Trophoblast cell (in vitro differentiated cells and primary cell): Measurements from ENCODE around the gene SLC35F3.
"Not testable (repeated sequence)": the region's sequence is repeated elsewhere in the genome, so short reads cannot be mapped to it uniquely, and the experiment has no call there.

ENCODE experiments used
- DNase-seq, 2 donors: peaks; one replicate each; pipeline ENCODE4 v3.0.0-alpha.2; 2016
- H2AFZ ChIP-seq: 2 replicates; pipeline ENCODE4 v1.6.1; 2013; ENCODE audit warnings: low read length, moderate library complexity, mild to moderate bottlenecking; ENCODE audit not compliant: insufficient read depth, poor library complexity
- H2AK5ac ChIP-seq: 2 replicates; pipeline ENCODE4 v1.6.1; 2013; ENCODE audit warnings: mild to moderate bottlenecking, low read length
- H2BK120ac ChIP-seq: 2 replicates; pipeline ENCODE4 v1.6.1; 2013; ENCODE audit warnings: low read length, mild to moderate bottlenecking, moderate library complexity; ENCODE audit not compliant: insufficient read depth, poor library complexity
- H2BK12ac ChIP-seq: 2 replicates; pipeline ENCODE4 v1.6.1; 2013; ENCODE audit warnings: mild to moderate bottlenecking, low read length, moderate library complexity
- H2BK5ac ChIP-seq: 2 replicates; pipeline ENCODE4 v1.6.1; 2013; ENCODE audit warnings: low read length, low read depth, moderate library complexity, mild to moderate bottlenecking; ENCODE audit not compliant: poor library complexity
- H3K14ac ChIP-seq: 2 replicates; pipeline ENCODE4 v1.6.1; 2013; ENCODE audit warnings: mild to moderate bottlenecking, low read length
- H3K18ac ChIP-seq: 2 replicates; pipeline ENCODE4 v1.6.1; 2013; ENCODE audit warnings: mild to moderate bottlenecking, low read length
- H3K23ac ChIP-seq: 2 replicates; pipeline ENCODE4 v1.6.1; 2013; ENCODE audit warnings: low read length
- H3K27ac ChIP-seq: 2 replicates; pipeline ENCODE4 v1.5.1; 2013; ENCODE audit warnings: low read depth, mild to moderate bottlenecking, inconsistent platforms, low read length, moderate library complexity
- H3K27me3 ChIP-seq: 2 replicates; pipeline ENCODE4 v1.6.1; 2013; ENCODE audit warnings: inconsistent platforms, mild to moderate bottlenecking, low read length, moderate library complexity; ENCODE audit not compliant: insufficient read depth
- H3K36me3 ChIP-seq, 2 experiments: 1 replicate in 1 of 2; 2 replicates in 1 of 2; pipeline ENCODE4 v1.6.1; 2013; ENCODE audit warnings: low read length in 2 of 2, mild to moderate bottlenecking in 2 of 2, moderate library complexity in 1 of 2; ENCODE audit not compliant: insufficient read depth in 2 of 2, control insufficient read depth in 1 of 2
- H3K4ac ChIP-seq: 2 replicates; pipeline ENCODE4 v1.6.1; 2013; ENCODE audit warnings: low read depth, mild to moderate bottlenecking, low read length, moderate library complexity
- H3K4me1 ChIP-seq, 2 experiments: 1 replicate in 1 of 2; 2 replicates in 1 of 2; pipeline ENCODE4 v1.6.1; 2013; ENCODE audit warnings: low read length in 2 of 2, mild to moderate bottlenecking in 2 of 2, moderate library complexity in 1 of 2; ENCODE audit not compliant: insufficient read depth in 2 of 2, control insufficient read depth in 1 of 2
- H3K4me2 ChIP-seq: 2 replicates; pipeline ENCODE4 v1.6.1; 2013; ENCODE audit warnings: inconsistent platforms, mild to moderate bottlenecking, low read length, moderate library complexity
- H3K4me3 ChIP-seq: 2 replicates; pipeline ENCODE4 v1.5.1; 2013; ENCODE audit warnings: mild to moderate bottlenecking, low read depth, low read length, inconsistent platforms
- H3K79me1 ChIP-seq: one replicate; pipeline ENCODE4 v1.6.1; 2013; ENCODE audit warnings: low read length
- H3K79me2 ChIP-seq: 2 replicates; pipeline ENCODE4 v1.6.1; 2013; ENCODE audit warnings: low read length, mild to moderate bottlenecking; ENCODE audit not compliant: control insufficient read depth, insufficient read depth, poor library complexity
- H3K9ac ChIP-seq: 2 replicates; pipeline ENCODE4 v1.6.1; 2013; ENCODE audit warnings: mild to moderate bottlenecking, low read length
- H3K9me3 ChIP-seq: 2 replicates; pipeline ENCODE4 v1.6.1; 2013; ENCODE audit warnings: low read depth, mild to moderate bottlenecking, control low read depth, inconsistent platforms, low read length; ENCODE audit not compliant: insufficient read depth
- H4K12ac ChIP-seq: 2 replicates; pipeline ENCODE4 v1.6.1; 2013; ENCODE audit warnings: low read depth, mild to moderate bottlenecking, low read length, moderate library complexity
- H4K8ac ChIP-seq: 2 replicates; pipeline ENCODE4 v1.6.1; 2013; ENCODE audit warnings: low read depth, mild to moderate bottlenecking, low read length, moderate library complexity
- H4K91ac ChIP-seq: one replicate; pipeline ENCODE4 v1.6.1; 2013; ENCODE audit warnings: low read depth, mild to moderate bottlenecking, low read length, moderate library complexity
- WGBS: extraction: QIAGEN DNeasy Blood & Tissue Kit; methylation state at CpG from one replicate; pipeline ENCODE4 v1.1.7; 2013; ENCODE audit warnings: missing lambda C conversion rate; ENCODE audit not compliant: insufficient read length, insufficient coverage; ENCODE audit errors: extremely low coverage; 5-methylcytosine and 5-hydroxymethylcytosine counted together

The SLC35F3 gene

GRCh38 chr1:234355782-234356510, 451.5 kb downstream of the SLC35F3 start:
- H2BK12ac ChIP-seq = no peak overlapping the region
- no peak overlapping the region for H4K91ac ChIP-seq
- no peak for DNase-seq
- H4K8ac ChIP-seq = no peak overlapping the region
- H3K4ac ChIP-seq = no peak overlapping the region
- H2BK120ac ChIP-seq = no peak overlapping the region
- H3K36me3 ChIP-seq = no peaks in the 10 kb centered on the region
- no peaks in the 10 kb centered on the region for H3K4me1 ChIP-seq
- no peak overlapping the region for H4K12ac ChIP-seq
- H3K4me2 ChIP-seq = no peak overlapping the region
- H3K27me3 ChIP-seq = no peaks in the 10 kb centered on the region
- no peak overlapping the region for H2AFZ ChIP-seq
- H2AK5ac ChIP-seq = no peak overlapping the region
- no peak overlapping the region for H3K4me3 ChIP-seq
- no peak overlapping the region for H3K14ac ChIP-seq
- H3K79me1 ChIP-seq = no peaks in the 10 kb centered on the region
- H3K18ac ChIP-seq = no peak overlapping the region
- H3K9me3 ChIP-seq = no peaks in the 10 kb centered on the region
- H3K79me2 ChIP-seq = no peaks in the 10 kb centered on the region
- H3K27ac ChIP-seq = no peak overlapping the region
- WGBS = no CpG with 5 or more reads among the region's 3 CpGs
- H3K23ac ChIP-seq = no peak overlapping the region
- H3K9ac ChIP-seq = no peak overlapping the region
- H2BK5ac ChIP-seq = no peak overlapping the region

DNA sequence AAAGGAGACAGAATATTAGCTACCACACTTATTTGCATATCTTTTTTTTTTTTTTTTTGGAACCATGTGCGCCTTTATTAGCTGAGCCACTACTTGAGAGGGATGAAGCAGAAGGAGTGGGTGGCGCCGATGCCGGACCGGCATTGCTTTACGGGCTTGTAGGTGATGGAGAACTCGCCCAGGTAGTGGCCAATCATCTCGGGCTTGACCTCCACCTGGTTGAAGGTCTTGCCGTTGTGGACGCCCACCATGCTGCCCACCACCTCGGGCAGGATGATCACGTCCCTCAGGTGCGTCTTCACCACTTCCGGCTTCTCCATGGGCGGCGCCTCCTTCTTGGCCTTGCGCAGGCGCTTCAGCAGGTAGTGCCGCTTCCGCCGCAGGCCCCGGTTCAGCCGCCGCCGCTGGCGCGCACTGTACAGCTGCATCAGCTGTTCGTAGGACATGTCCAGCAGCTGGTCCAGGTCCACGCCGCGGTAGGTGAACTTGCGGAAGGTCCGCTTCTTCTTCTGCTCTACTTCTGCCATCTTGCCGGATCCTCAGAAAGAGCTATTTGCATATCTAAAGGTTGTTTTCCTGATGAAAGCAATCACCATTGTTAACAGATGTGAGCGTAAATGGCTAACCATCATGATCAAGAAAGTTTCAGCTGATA, 452.3 kb downstream of the SLC35F3 start:
- not testable (repeated sequence) for H3K79me2 ChIP-seq, H3K9me3 ChIP-seq, H4K91ac ChIP-seq, H3K4me1 ChIP-seq, H3K4ac ChIP-seq, H3K14ac ChIP-seq, H3K79me1 ChIP-seq, H3K27me3 ChIP-seq, H3K18ac ChIP-seq, H2AK5ac ChIP-seq, H2BK12ac ChIP-seq, H3K9ac ChIP-seq, H3K4me2 ChIP-seq, H2BK5ac ChIP-seq, H4K8ac ChIP-seq, H2BK120ac ChIP-seq, H3K4me3 ChIP-seq, H2AFZ ChIP-seq, H3K23ac ChIP-seq, H3K27ac ChIP-seq, H4K12ac ChIP-seq, H3K36me3 ChIP-seq
- no CpG with 5 or more reads among the region's 35 CpGs for WGBS
- DNase-seq = peak; percentile 57 to 65

- no peak overlapping the region for H3K4me2 ChIP-seq
- no peaks in the 10 kb centered on the region for H3K79me1 ChIP-seq
- H4K8ac ChIP-seq = no peak overlapping the region
- no peak overlapping the region for H3K4ac ChIP-seq
- no peak overlapping the region for H2BK5ac ChIP-seq
- no peak overlapping the region for H4K91ac ChIP-seq
- no peak overlapping the region for H4K12ac ChIP-seq
- no peak overlapping the region for H3K23ac ChIP-seq
- H2AFZ ChIP-seq = no peak overlapping the region
- H3K79me2 ChIP-seq = no peaks in the 10 kb centered on the region
- no peak overlapping the region for H3K18ac ChIP-seq
- H3K14ac ChIP-seq = no peak overlapping the region
- H2BK12ac ChIP-seq = no peak overlapping the region
- DNase-seq = no peak
- H3K4me1 ChIP-seq = no peaks in the 10 kb centered on the region
- no peak overlapping the region for H2BK120ac ChIP-seq
- H3K36me3 ChIP-seq = no peaks in the 10 kb centered on the region
- no peak overlapping the region for H3K4me3 ChIP-seq
- H3K9ac ChIP-seq = no peak overlapping the region
- H3K27ac ChIP-seq = no peak overlapping the region
- no peak overlapping the region for H2AK5ac ChIP-seq
- H3K27me3 ChIP-seq = no peaks in the 10 kb centered on the region
- H3K9me3 ChIP-seq = no peaks in the 10 kb centered on the region
Measured at GRCh38 chr1:234357831-234358230, 453.4 kb downstream of the SLC35F3 start.

DNA sequence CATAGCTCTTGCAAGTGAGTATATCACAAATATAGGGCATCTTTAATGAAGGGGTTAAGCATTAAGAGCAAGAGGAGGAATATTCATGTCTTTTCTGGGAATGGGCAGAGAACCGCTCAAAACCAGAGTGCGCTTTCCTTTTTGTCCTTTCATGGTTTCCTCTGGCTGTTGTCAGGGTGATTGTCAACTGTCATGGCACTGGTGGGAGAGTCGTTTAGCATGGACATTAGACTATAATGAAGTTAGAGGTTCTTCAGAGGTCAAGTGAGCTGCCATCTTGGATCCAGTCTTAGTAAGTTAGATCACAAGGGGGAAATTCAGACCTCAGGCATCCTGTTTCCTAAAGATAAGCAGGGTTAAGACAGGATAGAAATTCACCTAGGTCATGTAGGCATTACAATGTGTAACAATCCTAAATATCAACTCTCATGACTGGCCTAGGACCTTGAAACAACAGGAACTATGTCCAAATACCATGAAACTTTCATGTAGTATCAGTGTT, 456.7 kb downstream of the SLC35F3 start:
- Histone ChIP-seq H4K8ac (no peak overlapping the region), H3K36me3 (no peaks in the 10 kb centered on the region), H3K9me3 (no peaks in the 10 kb centered on the region), H4K12ac (no peak overlapping the region), H2AK5ac (no peak overlapping the region), H2BK12ac (no peak overlapping the region), H4K91ac (no peak overlapping the region), H3K79me1 (no peaks in the 10 kb centered on the region), H3K4me2 (no peak overlapping the region), H3K18ac (no peak overlapping the region), H2BK5ac (no peak overlapping the region), H3K79me2 (no peaks in the 10 kb centered on the region), H3K9ac (no peak overlapping the region), H3K4me1 (no peaks in the 10 kb centered on the region), H3K27ac (no peak overlapping the region), H3K23ac (no peak overlapping the region), H2AFZ (no peak overlapping the region), H3K27me3 (no peaks in the 10 kb centered on the region), H3K4me3 (no peak overlapping the region), H3K14ac (no peak overlapping the region), H2BK120ac (no peak overlapping the region), H3K4ac (no peak overlapping the region)
- no CpG with 5 or more reads among the region's 3 CpGs for WGBS
- no peak for DNase-seq
